Neutrophil (primary cell): Measurements from ENCODE around the gene ZSWIM6.

Source experiments
- H3K27ac ChIP-seq: fragments of 200-600 bp; sonication (generic); 2 replicates; pipeline ENCODE4 v1.5.1; 2016; ENCODE audit warnings: mild to moderate bottlenecking, moderate library complexity
- H3K27me3 ChIP-seq: fragments of 200-600 bp; sonication (generic); 2 replicates; pipeline ENCODE4 v1.6.0; 2016; ENCODE audit warnings: mild to moderate bottlenecking
- H3K36me3 ChIP-seq: fragments of 200-600 bp; sonication (generic); 2 replicates; pipeline ENCODE4 v1.5.1; 2017
- H3K4me1 ChIP-seq, 2 experiments: fragments of 200-600 bp in 1 of 2; sonication (generic) in 1 of 2; 1 replicate in 1 of 2; 2 replicates in 1 of 2; pipeline versions ENCODE4 v1.5.1 to v1.6.1; 2013 to 2016; ENCODE audit warnings: low read depth in 1 of 2, low read length in 1 of 2, mild to moderate bottlenecking in 1 of 2, moderate library complexity in 1 of 2; ENCODE audit not compliant: control insufficient read depth in 1 of 2, insufficient read depth in 1 of 2
- H3K4me3 ChIP-seq, 2 experiments: fragments of 200-600 bp in 1 of 2; sonication (generic) in 1 of 2; 1 replicate in 1 of 2; 2 replicates in 1 of 2; pipeline ENCODE4 v1.5.1; 2013 to 2016; ENCODE audit warnings: low read depth in 1 of 2, low read length in 1 of 2, mild to moderate bottlenecking in 1 of 2, moderate library complexity in 1 of 2
- H3K9me3 ChIP-seq: fragments of 200-600 bp; sonication (generic); 2 replicates; pipeline ENCODE4 v1.5.1; 2016
- CTCF ChIP-seq: fragments of 200-600 bp; sonication (generic); IDR thresholded peaks from 2 replicates; pipeline ENCODE4 v1.5.1; 2016; ENCODE audit warnings: antibody characterized with exemption

ZSWIM6 gene

GRCh38 chr5:61449804-61450492 lies 117.9 kb downstream of the ZSWIM6 start:
- H3K4me3 ChIP-seq, result no peak overlapping the region
- H3K4me1 ChIP-seq, result no peaks in the 10 kb centered on the region
- no peaks in the 10 kb centered on the region for H3K36me3 ChIP-seq
- H3K9me3 ChIP-seq, result peaks cover 13% of the 10 kb centered on the region
- H3K27ac ChIP-seq, result no peak overlapping the region
- no peaks in the 10 kb centered on the region for H3K27me3 ChIP-seq
- no peak for TF ChIP-seq CTCF

GRCh38 chr5:61450493-61451279 lies 118.6 kb downstream of the ZSWIM6 start:
- no peak for TF ChIP-seq CTCF
- H3K36me3 ChIP-seq, result no peaks in the 10 kb centered on the region
- H3K9me3 ChIP-seq, result peaks cover 13% of the 10 kb centered on the region
- H3K4me1 ChIP-seq, result peaks cover 0 to 4% of the 10 kb centered on the region in 2 experiments
- no peak overlapping the region for H3K4me3 ChIP-seq
- no peaks in the 10 kb centered on the region for H3K27me3 ChIP-seq
- H3K27ac ChIP-seq, result no peak overlapping the region

DNA sequence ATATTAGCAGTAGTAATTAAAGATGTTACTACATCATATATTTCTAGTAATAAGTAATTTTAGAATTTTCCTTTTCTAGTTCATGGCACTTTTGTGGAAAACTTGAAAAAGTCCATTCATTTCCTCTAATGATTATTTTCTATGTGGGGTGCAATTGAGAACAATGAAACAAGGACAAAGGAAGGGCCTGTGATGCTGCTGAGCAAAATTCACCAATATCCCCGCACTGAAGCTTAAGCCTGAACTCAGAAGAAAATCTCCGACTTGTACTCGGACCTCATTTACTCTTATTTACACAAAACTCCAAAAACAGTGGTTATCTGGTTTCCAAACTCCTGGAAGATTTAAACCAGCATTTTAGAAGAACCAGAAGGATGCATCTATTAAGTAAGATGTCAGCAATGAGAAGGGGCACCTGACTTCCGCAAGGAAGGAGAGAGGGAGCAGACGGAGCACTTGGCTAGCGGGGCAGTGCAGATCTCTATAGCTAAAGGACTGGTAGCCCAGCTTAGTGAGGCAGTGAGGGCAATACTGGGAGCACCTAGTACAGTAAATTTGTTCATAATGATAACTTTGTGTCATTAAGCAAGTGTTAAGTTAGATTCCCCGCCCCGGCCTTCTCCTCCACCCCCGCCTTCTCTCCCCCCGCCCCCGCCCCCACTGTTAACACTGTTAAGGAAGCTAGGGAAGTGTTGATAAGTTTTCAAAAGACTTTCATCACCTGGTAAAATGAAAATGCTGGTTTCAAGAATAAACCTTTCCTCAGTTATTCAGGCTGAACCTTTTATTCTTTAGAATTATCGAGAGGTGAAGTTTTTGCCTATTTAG lies 123.3 kb downstream of the ZSWIM6 start:
- H3K27me3 ChIP-seq, result no peaks in the 10 kb centered on the region
- no peaks in the 10 kb centered on the region for H3K9me3 ChIP-seq
- no peak overlapping the region for H3K4me3 ChIP-seq
- H3K36me3 ChIP-seq, result no peaks in the 10 kb centered on the region
- no peak overlapping the region for H3K27ac ChIP-seq
- H3K4me1 ChIP-seq, result peaks cover 0 to 9% of the 10 kb centered on the region in 2 experiments
- TF ChIP-seq CTCF, result no peak

DNA sequence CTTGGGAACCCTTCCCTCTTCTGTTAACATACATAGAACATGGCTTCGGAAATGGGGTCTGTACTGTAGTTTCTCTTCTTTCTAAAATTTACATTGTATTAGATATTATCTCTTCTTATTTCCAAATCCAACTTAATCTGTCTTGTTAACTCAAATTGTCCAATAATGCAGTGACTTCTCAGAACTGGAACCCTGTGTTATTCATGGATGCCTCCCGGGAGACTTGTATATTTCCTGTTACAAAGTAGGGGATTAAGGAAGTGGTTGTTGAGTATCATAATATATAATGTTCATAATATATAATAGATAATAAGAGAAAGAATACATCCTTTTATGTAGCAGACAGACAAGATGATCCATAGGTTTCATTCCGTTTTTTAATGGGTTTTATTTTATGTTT lies 128.4 kb downstream of the ZSWIM6 start:
- Histone ChIP-seq H3K27me3 (no peaks in the 10 kb centered on the region), H3K27ac (no peak overlapping the region), H3K36me3 (no peaks in the 10 kb centered on the region), H3K4me3 (no peak overlapping the region), H3K4me1 (peaks cover 0 to 8% of the 10 kb centered on the region in 2 experiments), H3K9me3 (no peaks in the 10 kb centered on the region)
- TF ChIP-seq CTCF, result no peak

DNA sequence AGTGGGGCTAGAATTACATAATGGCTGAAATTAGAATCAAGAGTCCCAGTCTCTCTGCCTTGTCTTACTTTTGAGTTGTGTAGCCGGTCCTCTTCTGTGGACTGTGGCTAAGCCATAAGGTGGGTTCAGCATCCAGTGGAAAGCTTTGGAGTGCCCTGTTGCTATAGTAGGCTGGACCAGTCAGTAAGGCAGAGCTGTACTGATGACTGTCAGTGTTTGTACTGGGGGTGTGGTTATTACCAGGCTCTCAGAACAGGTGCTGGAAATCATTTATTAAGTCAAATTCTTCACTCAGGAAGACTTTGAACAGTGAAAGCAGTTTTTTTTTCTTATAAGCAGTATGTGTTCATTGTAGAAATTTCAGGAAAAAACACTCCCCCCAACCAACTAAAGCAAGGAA lies 129.4 kb downstream of the ZSWIM6 start:
- Histone ChIP-seq H3K27ac (no peak overlapping the region), H3K4me1 (peaks cover 4 to 11% of the 10 kb centered on the region in 2 experiments), H3K27me3 (no peaks in the 10 kb centered on the region), H3K36me3 (no peaks in the 10 kb centered on the region), H3K9me3 (no peaks in the 10 kb centered on the region), H3K4me3 (no peak overlapping the region)
- TF ChIP-seq CTCF, result no peak
